ENCODE results near the gene UBE2E1. TPM values are rescaled to one million over a fixed set of nuclear protein-coding genes. Genes with fewer than 3 reads are reported as not detected.

The UBE2E1 gene
- polyA plus RNA-seq, 1 experiment, result 134 TPM

- Histone ChIP-seq H3K9me3 (ENCODE audit: control insufficient read depth, insufficient read depth, low read length) (no peaks in the 10 kb centered on the region), H3K27me3 (ENCODE audit: control insufficient read depth, insufficient read depth, low read length) (peaks cover 9% of the 10 kb centered on the region), H3K4me3 (ENCODE audit: low read depth, low read length) (no peak overlapping the region), H3K27ac (ENCODE audit: low read depth, low read length) (no peak overlapping the region)
- DNase-seq (ENCODE audit: low read depth, low spot score), result no peak
- POLR2A ChIA-PET, result no interaction called here
- TF ChIP-seq CTCF (IDR thresholded peaks at IDR 0.05; ENCODE audit: low read depth, low read length), result no peak
- CTCF ChIA-PET, result interaction anchor here (0.6 kb wide), 1 partner anchor 833 kb away, joined by 3 read pairs; no protein-coding TSS in a partner anchor
These were observed 12.1 kb upstream of the UBE2E1 start for GRCh38 chr3:23793528-23794134.

- no peak for TF ChIP-seq CTCF (IDR thresholded peaks at IDR 0.05; ENCODE audit: low read depth, low read length)
- no peak for DNase-seq (ENCODE audit: low read depth, low spot score)
- Histone ChIP-seq H3K4me3 (ENCODE audit: low read depth, low read length) (no peak overlapping the region), H3K9me3 (ENCODE audit: control insufficient read depth, insufficient read depth, low read length) (no peaks in the 10 kb centered on the region), H3K27me3 (ENCODE audit: control insufficient read depth, insufficient read depth, low read length) (peaks cover 9% of the 10 kb centered on the region), H3K27ac (ENCODE audit: low read depth, low read length) (no peak overlapping the region)
- CTCF ChIA-PET, result no interaction called here
- POLR2A ChIA-PET, result no interaction called here
These were observed 10.7 kb upstream of the UBE2E1 start for GRCh38 chr3:23795096-23795495.

- Histone ChIP-seq H3K27me3 (ENCODE audit: control insufficient read depth, insufficient read depth, low read length) (peaks cover 5% of the 10 kb centered on the region), H3K27ac (ENCODE audit: low read depth, low read length) (no peak overlapping the region), H3K9me3 (ENCODE audit: control insufficient read depth, insufficient read depth, low read length) (no peaks in the 10 kb centered on the region), H3K4me3 (ENCODE audit: low read depth, low read length) (no peak overlapping the region)
- CTCF ChIA-PET, result no interaction called here
- POLR2A ChIA-PET, result no interaction called here
- no peak for DNase-seq (ENCODE audit: low read depth, low spot score)
- TF ChIP-seq CTCF (IDR thresholded peaks at IDR 0.05; ENCODE audit: low read depth, low read length), result no peak
These were observed 9.2 kb upstream of the UBE2E1 start for GRCh38 chr3:23796518-23796917.

GRCh38 chr3:23797491-23797890 lies 8.3 kb upstream of the UBE2E1 start:
- TF ChIP-seq CTCF (IDR thresholded peaks at IDR 0.05; ENCODE audit: low read depth, low read length), result no peak
- CTCF ChIA-PET, result interaction anchor here (0.7 to 1.4 kb wide), 2 partner anchors 11 to 35 kb away, joined by 4 read pairs; no protein-coding TSS in a partner anchor
- no peak overlapping the region for H3K27ac ChIP-seq (ENCODE audit: low read depth, low read length)
- no peaks in the 10 kb centered on the region for H3K9me3 ChIP-seq (ENCODE audit: control insufficient read depth, insufficient read depth, low read length)
- H3K27me3 ChIP-seq (ENCODE audit: control insufficient read depth, insufficient read depth, low read length), result peaks cover 3% of the 10 kb centered on the region
- POLR2A ChIA-PET, result no interaction called here
- H3K4me3 ChIP-seq (ENCODE audit: low read depth, low read length), result no peak overlapping the region
- no peak for DNase-seq (ENCODE audit: low read depth, low spot score)

DNA sequence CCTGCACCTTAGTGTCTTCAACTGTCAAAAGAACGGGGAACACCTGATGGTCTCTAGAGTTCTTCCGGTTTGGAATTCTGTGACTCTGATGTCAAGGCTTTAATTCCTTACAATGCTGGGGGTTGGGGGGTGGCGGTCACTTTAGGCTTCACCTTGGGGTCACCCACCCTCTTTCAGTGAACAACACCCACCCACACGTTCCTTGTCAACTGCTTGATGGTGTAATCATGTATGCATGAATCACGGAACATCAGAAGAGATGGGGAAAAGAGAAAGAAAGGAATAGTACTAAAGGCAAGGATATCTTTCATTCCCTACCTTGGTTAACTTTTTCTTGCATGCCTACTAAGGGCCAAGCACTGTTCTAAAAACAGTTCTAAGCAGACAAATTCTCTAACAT lies 7.3 kb upstream of the UBE2E1 start:
- ChIA-PET CTCF (interaction anchor here (0.7 to 1.4 kb wide), 2 partner anchors 12 to 208 kb away, joined by 3 to 4 read pairs; no protein-coding TSS in a partner anchor), POLR2A (interaction anchor here (0.7 kb wide), 1 partner anchor 24 kb away, joined by 3 read pairs; no protein-coding TSS in a partner anchor)
- Histone ChIP-seq H3K4me3 (ENCODE audit: low read depth, low read length) (no peak overlapping the region), H3K27ac (ENCODE audit: low read depth, low read length) (no peak overlapping the region), H3K27me3 (ENCODE audit: control insufficient read depth, insufficient read depth, low read length) (peaks cover 3% of the 10 kb centered on the region), H3K9me3 (ENCODE audit: control insufficient read depth, insufficient read depth, low read length) (no peaks in the 10 kb centered on the region)
- TF ChIP-seq CTCF (IDR thresholded peaks at IDR 0.05; ENCODE audit: low read depth, low read length), result no peak
- no peak for DNase-seq (ENCODE audit: low read depth, low spot score)

All from AG04450 (cell line).